ENCODE data around the gene ZNF532.
"Not testable (repeated sequence)": the region's sequence is repeated elsewhere in the genome, so short reads cannot be mapped to it uniquely, and the experiment has no call there.

Gene ZNF532

GRCh38 chr18:58851856-58852255, 12.8 kb upstream of the ZNF532 start:
- DNase-seq = no peak

- no peak for DNase-seq
Measured at GRCh38 chr18:58852629-58853028, 12.0 kb upstream of the ZNF532 start.

- DNase-seq = no peak
Measured at GRCh38 chr18:58853561-58853960, 11.1 kb upstream of the ZNF532 start.

- not testable (repeated sequence) for DNase-seq
Measured at GRCh38 chr18:58855521-58855920, 9.2 kb upstream of the ZNF532 start.

GRCh38 chr18:58856881-58857280, 7.8 kb upstream of the ZNF532 start:
- no peak for DNase-seq

GRCh38 chr18:58858591-58859468, 5.8 kb upstream of the ZNF532 start:
- no peak for DNase-seq

- no peak for DNase-seq
Measured at GRCh38 chr18:58859907-58860306, 4.8 kb upstream of the ZNF532 start.

GRCh38 chr18:58860747-58861231, 3.9 kb upstream of the ZNF532 start:
- DNase-seq = no peak

- DNase-seq = no peak
Measured at GRCh38 chr18:58861353-58861752, 3.3 kb upstream of the ZNF532 start.

GRCh38 chr18:58861861-58862301, 2.8 kb upstream of the ZNF532 start:
- DNase-seq = no peak

- DNase-seq = no peak
Measured at GRCh38 chr18:58862356-58862755, 2.3 kb upstream of the ZNF532 start.

- DNase-seq = peak; percentile 54
Measured at GRCh38 chr18:58862851-58863538, 1.7 kb upstream of the ZNF532 start.

GRCh38 chr18:58863539-58864145, 1.0 kb upstream of the ZNF532 start:
- DNase-seq = no peak

GRCh38 chr18:58865033-58865590, 435 bp downstream of the ZNF532 start:
- no peak for DNase-seq

GRCh38 chr18:58865701-58866065, 1.0 kb downstream of the ZNF532 start:
- no peak for DNase-seq

- DNase-seq = no peak
Measured at GRCh38 chr18:58866066-58866772, 1.5 kb downstream of the ZNF532 start.

- DNase-seq = no peak
Measured at GRCh38 chr18:58866773-58867150, 2.1 kb downstream of the ZNF532 start.

- no peak for DNase-seq
Measured at GRCh38 chr18:58867281-58867961, 2.7 kb downstream of the ZNF532 start.

- no peak for DNase-seq
Measured at GRCh38 chr18:58868440-58868839, 3.8 kb downstream of the ZNF532 start.

- DNase-seq = no peak
Measured at GRCh38 chr18:58870130-58870529, 5.5 kb downstream of the ZNF532 start.

- DNase-seq = no peak
Measured at GRCh38 chr18:58870621-58871020, 5.9 kb downstream of the ZNF532 start.
